ENCODE measurements around the gene STAC2. TPM values are rescaled to one million over a fixed set of nuclear protein-coding genes. Genes with fewer than 3 reads are reported as not detected.

The STAC2 gene
- total RNA-seq, 4 donors from 2014 or later, result 0.27 to 0.66 TPM; not detected in 2

- H3K27ac ChIP-seq, result peak overlapping the region in 1 of 4 donors; percentile 60
- H3K9me3 ChIP-seq, result no peaks in the 10 kb centered on the region
- DNase-seq, result peak in 2 of 3 donors; percentile 73 to 79
- peak overlapping the region; percentile 23 to 49 (median 46) for H3K4me3 ChIP-seq
- peaks cover 0 to 8% (median 0%) of the 10 kb centered on the region in 3 donors for H3K36me3 ChIP-seq
- peaks cover 0 to 12% of the 10 kb centered on the region in 2 donors for H3K27me3 ChIP-seq
- TF ChIP-seq POLR2A (IDR thresholded peaks at IDR 0.05), result no peak
- TF ChIP-seq CTCF (IDR thresholded peaks at IDR 0.05), result no peak
- H3K4me1 ChIP-seq, result peaks cover 0 to 25% (median 20%) of the 10 kb centered on the region in 4 donors
Measured at GRCh38 chr17:39209317-39210092, 16.2 kb downstream of the STAC2 start.

GRCh38 chr17:39208893-39209292, 16.9 kb downstream of the STAC2 start:
- Histone ChIP-seq H3K4me1 (peaks cover 0 to 25% (median 20%) of the 10 kb centered on the region in 4 donors), H3K27me3 (peaks cover 0 to 12% of the 10 kb centered on the region in 2 donors), H3K9me3 (no peaks in the 10 kb centered on the region), H3K27ac (peak overlapping the region in 1 of 4 donors; percentile 60), H3K4me3 (no peak overlapping the region), H3K36me3 (peaks cover 0 to 14% (median 0%) of the 10 kb centered on the region in 3 donors)
- peak; percentile 63 to 88 (median 83) for DNase-seq
- TF ChIP-seq POLR2A (IDR thresholded peaks at IDR 0.05) (no peak), CTCF (IDR thresholded peaks at IDR 0.05) (no peak)

DNA sequence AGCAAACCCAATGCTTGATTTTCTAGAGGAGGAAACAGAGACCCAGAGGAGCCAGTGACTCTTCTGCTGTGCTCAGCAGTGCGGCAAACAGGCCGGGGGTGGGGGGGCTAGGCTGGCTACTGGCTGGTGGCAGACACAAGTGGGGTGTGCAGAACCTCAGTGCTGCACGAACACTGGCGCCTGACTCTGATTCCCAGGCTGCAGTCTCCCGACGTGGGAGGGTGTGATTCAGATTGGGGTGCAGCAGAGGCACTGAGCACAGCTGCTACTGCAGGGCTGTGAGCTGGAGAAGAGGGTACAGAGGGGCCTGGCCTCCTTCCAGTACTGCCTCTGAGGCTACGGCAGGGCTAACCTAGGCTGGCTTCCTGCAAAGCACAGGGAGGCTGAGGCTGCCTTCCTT, 17.6 kb downstream of the STAC2 start:
- Histone ChIP-seq H3K27ac (peak overlapping the region in 1 of 4 donors; percentile 60), H3K4me3 (no peak overlapping the region), H3K4me1 (peaks cover 0 to 25% (median 20%) of the 10 kb centered on the region in 4 donors), H3K36me3 (peaks cover 0 to 22% (median 0%) of the 10 kb centered on the region in 3 donors), H3K9me3 (no peaks in the 10 kb centered on the region), H3K27me3 (peaks cover 0 to 12% of the 10 kb centered on the region in 2 donors)
- DNase-seq, result peak in 1 of 3 donors; percentile 32
- TF ChIP-seq POLR2A (IDR thresholded peaks at IDR 0.05) (no peak), CTCF (IDR thresholded peaks at IDR 0.05) (no peak)

DNA sequence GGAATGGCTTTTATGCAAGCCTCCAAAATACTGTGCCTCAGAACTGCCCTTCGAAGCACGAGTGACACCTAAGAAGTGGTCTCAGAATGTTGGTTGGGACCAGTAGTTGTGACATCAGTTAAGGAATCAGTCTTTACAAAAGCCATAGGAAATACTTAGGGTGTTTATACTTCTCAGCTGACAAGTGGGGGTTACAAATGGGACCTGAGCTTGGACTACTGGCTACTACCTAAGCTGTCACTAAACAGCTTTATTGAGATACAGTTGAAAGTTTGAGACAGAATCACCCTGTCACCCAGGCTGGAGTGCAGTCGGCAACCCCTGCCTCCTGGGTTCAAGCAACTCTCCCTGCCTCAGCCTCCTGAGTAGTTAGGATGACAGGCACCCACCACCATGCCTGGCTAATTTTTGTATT, 20.6 kb downstream of the STAC2 start:
- no peak for DNase-seq
- TF ChIP-seq CTCF (IDR thresholded peaks at IDR 0.05) (no peak), POLR2A (IDR thresholded peaks at IDR 0.05) (no peak)
- H3K27me3 ChIP-seq, result peaks cover 0 to 6% of the 10 kb centered on the region in 2 donors
- no peak overlapping the region for H3K4me3 ChIP-seq
- H3K9me3 ChIP-seq, result no peaks in the 10 kb centered on the region
- peaks cover 0 to 34% (median 26%) of the 10 kb centered on the region in 4 donors for H3K4me1 ChIP-seq
- no peak overlapping the region for H3K27ac ChIP-seq
- H3K36me3 ChIP-seq, result peaks cover 0 to 42% (median 0%) of the 10 kb centered on the region in 3 donors

DNA sequence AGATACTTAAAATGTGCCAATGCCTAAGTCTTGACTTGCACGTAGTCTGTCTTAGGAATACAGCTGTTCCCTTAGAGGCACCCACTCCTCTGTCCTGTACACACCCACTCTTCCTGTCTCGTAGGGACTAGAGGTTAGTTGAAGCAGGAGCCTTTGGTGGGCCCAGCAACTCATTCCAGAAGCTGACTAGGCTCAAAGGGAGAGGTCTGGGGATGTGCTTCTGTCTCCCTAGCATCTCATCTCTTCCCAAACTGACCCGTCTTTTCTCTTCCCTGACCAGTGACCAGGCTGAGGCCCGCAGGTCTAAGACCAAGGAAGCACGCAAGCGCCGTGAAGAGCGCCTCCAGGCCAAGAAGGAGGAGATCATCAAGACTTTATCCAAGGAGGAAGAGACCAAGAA, 21.5 kb downstream of the STAC2 start:
- peaks cover 0 to 42% (median 0%) of the 10 kb centered on the region in 3 donors for H3K36me3 ChIP-seq
- H3K9me3 ChIP-seq, result no peaks in the 10 kb centered on the region
- no peaks in the 10 kb centered on the region for H3K27me3 ChIP-seq
- peaks cover 0 to 25% (median 18%) of the 10 kb centered on the region in 4 donors for H3K4me1 ChIP-seq
- no peak overlapping the region for H3K4me3 ChIP-seq
- H3K27ac ChIP-seq, result no peak overlapping the region
- TF ChIP-seq POLR2A (IDR thresholded peaks at IDR 0.05), result no peak
- no peak for TF ChIP-seq CTCF (IDR thresholded peaks at IDR 0.05)
- no peak for DNase-seq

All from Peyer's patch (tissue), 4 donors.